ENCODE data around the gene CRK. TPM values are rescaled to one million over a fixed set of nuclear protein-coding genes. Genes with fewer than 3 reads are reported as not detected.

Gene CRK
- total and polyA plus RNA-seq, 10 of the 15 experiments (the other 5 are each of a cell fraction or from before 2014, with no cell fraction given), result 11.1 to 23.8 (median 20.5) TPM

DNA sequence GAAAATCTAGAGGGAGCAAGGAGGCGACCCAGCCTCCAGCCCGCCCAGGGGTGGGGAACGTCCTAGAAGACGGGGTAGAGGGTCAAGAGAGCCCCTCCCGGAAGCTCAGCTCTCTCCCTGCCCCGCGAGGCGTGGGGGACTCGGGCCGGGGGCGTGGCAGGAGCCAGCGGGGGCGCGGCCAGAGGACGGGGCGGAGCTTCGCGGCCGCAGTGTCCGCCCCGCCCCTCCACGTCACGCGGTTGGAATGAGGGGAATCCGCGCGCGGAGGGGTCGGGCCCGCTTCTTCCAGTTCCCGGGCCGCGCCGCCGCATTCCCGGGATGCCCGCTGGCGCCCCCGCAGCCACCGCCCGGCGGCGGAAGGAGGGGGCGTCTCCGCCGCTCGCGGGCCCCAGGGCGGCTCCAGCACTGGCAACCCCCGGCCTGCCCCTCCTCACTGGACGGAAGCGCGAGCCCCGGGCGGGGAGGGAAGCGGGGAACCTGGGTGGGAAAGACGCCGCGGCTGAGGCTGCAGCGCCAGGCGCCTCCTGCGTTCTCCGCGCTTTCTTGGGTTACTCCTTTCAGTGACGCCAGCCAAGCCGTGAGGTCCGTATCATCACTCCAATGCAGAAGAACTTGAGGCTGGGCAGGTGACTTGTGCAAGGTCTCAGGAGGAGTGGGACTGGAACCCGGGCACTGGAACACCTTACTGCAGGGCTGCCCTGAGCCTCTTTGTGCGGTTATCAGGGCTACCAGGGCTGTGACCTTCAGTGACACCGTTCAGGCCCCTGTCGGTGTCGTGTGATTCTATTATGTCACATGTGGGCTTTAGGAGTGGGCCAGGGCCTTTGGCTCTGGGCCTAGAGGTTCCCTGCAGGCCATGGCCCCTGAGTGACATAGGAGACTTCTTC, 32.1 kb upstream of the CRK start (continued):
- TF ChIP-seq TAF1 (IDR thresholded peaks at IDR 0.05; ENCODE audit: borderline replicate concordance, low read depth, low read length) (0 out of 2 replicates have a peak, but pooled peaks have one; percentile 36), EED (IDR thresholded peaks at IDR 0.05; ENCODE audit: low read depth) (peak; percentile 57; the same call in 1 of the 2 replicates), DPF2 (IDR thresholded peaks at IDR 0.05) (peak; percentile 89), LARP7 (IDR thresholded peaks at IDR 0.05) (peak; percentile 92), ZNF274 (IDR thresholded peaks at IDR 0.05; ENCODE audit: insufficient read depth, insufficient read length) (no peak), NR2F1 (conservative IDR thresholded peaks at IDR 0.05) (peak; percentile 67; the same call in 1 of the 2 replicates)
- TF ChIP-seq, protein P1, sequence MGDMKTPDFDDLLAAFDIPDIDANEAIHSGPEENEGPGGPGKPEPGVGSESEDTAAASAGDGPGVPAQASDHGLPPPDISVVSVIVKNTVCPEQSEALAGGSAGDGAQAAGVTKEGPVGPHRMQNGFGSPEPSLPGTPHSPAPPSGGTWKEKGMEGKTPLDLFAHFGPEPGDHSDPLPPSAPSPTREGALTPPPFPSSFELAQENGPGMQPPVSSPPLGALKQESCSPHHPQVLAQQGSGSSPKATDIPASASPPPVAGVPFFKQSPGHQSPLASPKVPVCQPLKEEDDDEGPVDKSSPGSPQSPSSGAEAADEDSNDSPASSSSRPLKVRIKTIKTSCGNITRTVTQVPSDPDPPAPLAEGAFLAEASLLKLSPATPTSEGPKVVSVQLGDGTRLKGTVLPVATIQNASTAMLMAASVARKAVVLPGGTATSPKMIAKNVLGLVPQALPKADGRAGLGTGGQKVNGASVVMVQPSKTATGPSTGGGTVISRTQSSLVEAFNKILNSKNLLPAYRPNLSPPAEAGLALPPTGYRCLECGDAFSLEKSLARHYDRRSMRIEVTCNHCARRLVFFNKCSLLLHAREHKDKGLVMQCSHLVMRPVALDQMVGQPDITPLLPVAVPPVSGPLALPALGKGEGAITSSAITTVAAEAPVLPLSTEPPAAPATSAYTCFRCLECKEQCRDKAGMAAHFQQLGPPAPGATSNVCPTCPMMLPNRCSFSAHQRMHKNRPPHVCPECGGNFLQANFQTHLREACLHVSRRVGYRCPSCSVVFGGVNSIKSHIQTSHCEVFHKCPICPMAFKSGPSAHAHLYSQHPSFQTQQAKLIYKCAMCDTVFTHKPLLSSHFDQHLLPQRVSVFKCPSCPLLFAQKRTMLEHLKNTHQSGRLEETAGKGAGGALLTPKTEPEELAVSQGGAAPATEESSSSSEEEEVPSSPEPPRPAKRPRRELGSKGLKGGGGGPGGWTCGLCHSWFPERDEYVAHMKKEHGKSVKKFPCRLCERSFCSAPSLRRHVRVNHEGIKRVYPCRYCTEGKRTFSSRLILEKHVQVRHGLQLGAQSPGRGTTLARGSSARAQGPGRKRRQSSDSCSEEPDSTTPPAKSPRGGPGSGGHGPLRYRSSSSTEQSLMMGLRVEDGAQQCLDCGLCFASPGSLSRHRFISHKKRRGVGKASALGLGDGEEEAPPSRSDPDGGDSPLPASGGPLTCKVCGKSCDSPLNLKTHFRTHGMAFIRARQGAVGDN (IDR thresholded peaks at IDR 0.05), result peak; percentile 62
- TF ChIP-seq, protein P2, sequence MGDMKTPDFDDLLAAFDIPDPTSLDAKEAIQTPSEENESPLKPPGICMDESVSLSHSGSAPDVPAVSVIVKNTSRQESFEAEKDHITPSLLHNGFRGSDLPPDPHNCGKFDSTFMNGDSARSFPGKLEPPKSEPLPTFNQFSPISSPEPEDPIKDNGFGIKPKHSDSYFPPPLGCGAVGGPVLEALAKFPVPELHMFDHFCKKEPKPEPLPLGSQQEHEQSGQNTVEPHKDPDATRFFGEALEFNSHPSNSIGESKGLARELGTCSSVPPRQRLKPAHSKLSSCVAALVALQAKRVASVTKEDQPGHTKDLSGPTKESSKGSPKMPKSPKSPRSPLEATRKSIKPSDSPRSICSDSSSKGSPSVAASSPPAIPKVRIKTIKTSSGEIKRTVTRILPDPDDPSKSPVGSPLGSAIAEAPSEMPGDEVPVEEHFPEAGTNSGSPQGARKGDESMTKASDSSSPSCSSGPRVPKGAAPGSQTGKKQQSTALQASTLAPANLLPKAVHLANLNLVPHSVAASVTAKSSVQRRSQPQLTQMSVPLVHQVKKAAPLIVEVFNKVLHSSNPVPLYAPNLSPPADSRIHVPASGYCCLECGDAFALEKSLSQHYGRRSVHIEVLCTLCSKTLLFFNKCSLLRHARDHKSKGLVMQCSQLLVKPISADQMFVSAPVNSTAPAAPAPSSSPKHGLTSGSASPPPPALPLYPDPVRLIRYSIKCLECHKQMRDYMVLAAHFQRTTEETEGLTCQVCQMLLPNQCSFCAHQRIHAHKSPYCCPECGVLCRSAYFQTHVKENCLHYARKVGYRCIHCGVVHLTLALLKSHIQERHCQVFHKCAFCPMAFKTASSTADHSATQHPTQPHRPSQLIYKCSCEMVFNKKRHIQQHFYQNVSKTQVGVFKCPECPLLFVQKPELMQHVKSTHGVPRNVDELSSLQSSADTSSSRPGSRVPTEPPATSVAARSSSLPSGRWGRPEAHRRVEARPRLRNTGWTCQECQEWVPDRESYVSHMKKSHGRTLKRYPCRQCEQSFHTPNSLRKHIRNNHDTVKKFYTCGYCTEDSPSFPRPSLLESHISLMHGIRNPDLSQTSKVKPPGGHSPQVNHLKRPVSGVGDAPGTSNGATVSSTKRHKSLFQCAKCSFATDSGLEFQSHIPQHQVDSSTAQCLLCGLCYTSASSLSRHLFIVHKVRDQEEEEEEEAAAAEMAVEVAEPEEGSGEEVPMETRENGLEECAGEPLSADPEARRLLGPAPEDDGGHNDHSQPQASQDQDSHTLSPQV (IDR thresholded peaks at IDR 0.05), result peak; percentile 20; the same call in 1 of the 2 replicates
